Breast epithelium (tissue), 4 donors: Measurements from ENCODE around the gene LAMA3. TPM values are rescaled to one million over a fixed set of nuclear protein-coding genes. Genes with fewer than 3 reads are reported as not detected.

Source experiments
- DNase-seq, 2 donors: peaks; one replicate each; pipeline ENCODE4 v3.0.0-alpha.2; 2019; ENCODE audit warnings: low spot score in 2 of 2
- H3K27ac ChIP-seq, 2 donors: fragments of 200-600 bp; sonication (generic) in 1 of 2; one replicate each; pipeline ENCODE4 v1.5.1; 2016 to 2019; ENCODE audit warnings: mild to moderate bottlenecking in 1 of 2
- H3K27me3 ChIP-seq, 2 donors: fragments of 200-600 bp; sonication (generic) in 1 of 2; one replicate each; pipeline versions ENCODE4 v1.5.1 to v1.6.0; 2017 to 2019; ENCODE audit warnings: control low read depth in 1 of 2, mild to moderate bottlenecking in 1 of 2
- H3K36me3 ChIP-seq: fragments of 200-600 bp; one replicate; pipeline ENCODE4 v1.5.1; 2019
- H3K4me1 ChIP-seq, 2 donors: fragments of 200-600 bp; sonication (generic); one replicate each; pipeline ENCODE4 v1.5.1; 2016 to 2019; ENCODE audit warnings: control low read depth in 1 of 2
- H3K4me3 ChIP-seq, 3 donors: fragments of 200-600 bp; sonication (generic); 1 replicate in 2 of 3; 2 replicates in 1 of 3; pipeline ENCODE4 v1.5.1; 2016 to 2019; ENCODE audit warnings: mild to moderate bottlenecking in 3 of 3, moderate library complexity in 2 of 3
- H3K9me3 ChIP-seq, 2 donors: fragments of 200-600 bp; sonication (generic) in 1 of 2; one replicate each; pipeline ENCODE4 v1.5.1; 2016 to 2019; ENCODE audit warnings: control low read depth in 1 of 2
- POLR2A ChIP-seq: fragments of 450-650 bp; IDR thresholded peaks from one replicate; pipeline ENCODE4 v1.6.1; 2016; ENCODE audit warnings: antibody characterized with exemption, mild to moderate bottlenecking, moderate library complexity
- POLR2AphosphoS5 ChIP-seq, 3 donors: sonication (generic); formaldehyde crosslinking; IDR thresholded peaks; one replicate each; pipeline ENCODE4 v1.6.1; 2017; ENCODE audit warnings: antibody characterized with exemption in 3 of 3
- intact Hi-C: fragments of 100-400 bp; cut with DNase I; formaldehyde crosslinking; loops from one replicate; pipeline ENCODE4 v1.15.1; 2023; ENCODE audit warnings: low total_unique reads
- total RNA-seq, 3 donors: library from RNA; depleted of rRNA; stranded (reverse); fragments of >200 nt; gene quantifications; one replicate each; pipeline ENCODE4 v1.1.0, GENCODE V29; 2016
- TF ChIP-seq, protein P1 (sequence below), 3 donors: fragments of 450-650 bp; IDR thresholded peaks; one replicate each; pipeline ENCODE4 v1.5.1; 2016 to 2017; ENCODE audit warnings: antibody characterized with exemption in 3 of 3, mild to moderate bottlenecking in 3 of 3, moderate library complexity in 3 of 3

The LAMA3 gene
- total RNA-seq, 3 donors from 2014 or later: 43.4 to 173 (median 127) TPM

DNA sequence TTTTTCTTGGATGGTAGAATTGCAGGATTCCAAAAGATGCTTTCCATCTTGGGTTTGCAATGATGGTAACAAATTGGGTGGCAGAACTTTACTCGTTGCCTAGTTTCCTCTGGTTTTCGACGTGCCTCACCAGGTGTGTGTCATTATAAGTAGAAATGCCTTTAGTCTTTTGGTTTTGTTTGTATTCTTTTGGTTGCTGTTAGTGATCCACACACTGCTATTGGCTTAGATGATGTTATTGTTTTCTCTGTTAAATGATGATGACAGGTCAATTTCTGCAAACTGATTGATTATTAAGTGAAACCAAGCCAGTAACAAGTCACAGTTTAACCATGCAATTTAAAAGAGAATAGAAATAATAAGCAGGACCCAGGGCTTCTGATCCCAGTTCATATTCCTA is 6.1 kb upstream of the LAMA3 start:
- DNase-seq: no peak
- H3K27me3 ChIP-seq: no peaks in the 10 kb centered on the region
- no peak overlapping the region for H3K27ac ChIP-seq
- intact Hi-C loops: no loop called here
- no peaks in the 10 kb centered on the region for H3K36me3 ChIP-seq
- TF ChIP-seq, protein P1, sequence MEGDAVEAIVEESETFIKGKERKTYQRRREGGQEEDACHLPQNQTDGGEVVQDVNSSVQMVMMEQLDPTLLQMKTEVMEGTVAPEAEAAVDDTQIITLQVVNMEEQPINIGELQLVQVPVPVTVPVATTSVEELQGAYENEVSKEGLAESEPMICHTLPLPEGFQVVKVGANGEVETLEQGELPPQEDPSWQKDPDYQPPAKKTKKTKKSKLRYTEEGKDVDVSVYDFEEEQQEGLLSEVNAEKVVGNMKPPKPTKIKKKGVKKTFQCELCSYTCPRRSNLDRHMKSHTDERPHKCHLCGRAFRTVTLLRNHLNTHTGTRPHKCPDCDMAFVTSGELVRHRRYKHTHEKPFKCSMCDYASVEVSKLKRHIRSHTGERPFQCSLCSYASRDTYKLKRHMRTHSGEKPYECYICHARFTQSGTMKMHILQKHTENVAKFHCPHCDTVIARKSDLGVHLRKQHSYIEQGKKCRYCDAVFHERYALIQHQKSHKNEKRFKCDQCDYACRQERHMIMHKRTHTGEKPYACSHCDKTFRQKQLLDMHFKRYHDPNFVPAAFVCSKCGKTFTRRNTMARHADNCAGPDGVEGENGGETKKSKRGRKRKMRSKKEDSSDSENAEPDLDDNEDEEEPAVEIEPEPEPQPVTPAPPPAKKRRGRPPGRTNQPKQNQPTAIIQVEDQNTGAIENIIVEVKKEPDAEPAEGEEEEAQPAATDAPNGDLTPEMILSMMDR (IDR thresholded peaks at IDR 0.05): no peak
- TF ChIP-seq POLR2AphosphoS5 (IDR thresholded peaks at IDR 0.05) (no peak), POLR2A (no peak)
- no peaks in the 10 kb centered on the region for H3K9me3 ChIP-seq
- no peaks in the 10 kb centered on the region for H3K4me1 ChIP-seq
- H3K4me3 ChIP-seq: no peak overlapping the region

DNA sequence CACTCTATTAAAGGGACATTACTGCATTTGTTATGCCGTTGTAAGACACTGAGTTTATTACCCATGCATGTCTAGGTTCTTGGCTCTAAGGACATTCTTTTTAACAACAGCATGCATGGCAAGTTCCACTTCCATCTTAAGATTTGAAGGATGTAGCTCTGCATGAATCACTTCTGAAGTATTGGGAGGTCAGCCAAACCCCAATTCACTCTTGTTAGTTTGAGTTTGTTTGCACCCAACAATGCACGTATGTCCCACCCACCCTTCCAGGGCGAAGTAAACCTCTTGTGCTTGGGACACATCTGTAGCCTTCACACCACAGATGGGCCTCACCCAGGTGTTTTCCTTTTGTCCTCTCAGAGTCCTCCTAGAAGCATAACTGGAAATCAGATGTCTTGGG is 5.6 kb upstream of the LAMA3 start:
- intact Hi-C loops: no loop called here
- no peaks in the 10 kb centered on the region for H3K9me3 ChIP-seq
- no peaks in the 10 kb centered on the region for H3K27me3 ChIP-seq
- H3K27ac ChIP-seq: no peak overlapping the region
- no peak for DNase-seq
- H3K4me1 ChIP-seq: peaks cover 0 to 2% of the 10 kb centered on the region in 2 donors
- H3K36me3 ChIP-seq: no peaks in the 10 kb centered on the region
- H3K4me3 ChIP-seq: no peak overlapping the region
- no peak for TF ChIP-seq POLR2AphosphoS5 (IDR thresholded peaks at IDR 0.05)
- TF ChIP-seq POLR2A: no peak
- TF ChIP-seq, protein P1 (IDR thresholded peaks at IDR 0.05): no peak

DNA sequence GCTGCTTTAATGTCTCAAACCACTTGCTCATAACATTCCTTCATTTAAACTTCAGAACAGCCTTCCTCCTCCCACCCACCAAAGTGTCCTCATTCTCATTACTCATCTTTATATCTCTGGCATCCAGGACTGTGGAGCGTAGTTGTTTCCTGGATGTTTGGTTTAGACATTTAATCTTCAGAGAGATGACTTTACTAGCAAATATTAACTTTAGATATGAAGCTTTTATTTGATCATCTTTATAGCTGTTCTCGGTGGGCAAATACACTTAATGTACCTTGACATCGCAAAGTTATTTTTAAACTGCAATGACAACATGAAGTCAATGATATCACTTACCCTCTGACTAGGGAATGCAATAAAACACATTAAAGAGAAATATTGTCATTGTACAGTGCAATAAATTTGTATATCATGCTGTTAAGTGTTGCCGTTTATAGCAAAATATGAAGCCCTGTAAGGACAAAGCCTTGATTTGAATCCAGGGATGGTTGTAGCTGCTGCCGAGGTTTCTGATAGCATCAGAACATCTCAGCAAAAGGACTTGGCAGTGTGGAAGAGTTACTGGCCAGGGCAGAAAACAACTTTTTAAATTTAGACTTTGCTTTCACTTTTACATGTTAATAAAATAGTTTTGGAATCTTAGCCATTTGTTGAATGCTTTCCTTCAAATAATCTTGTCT is 4.6 kb upstream of the LAMA3 start:
- no peaks in the 10 kb centered on the region for H3K36me3 ChIP-seq
- TF ChIP-seq, protein P1 (IDR thresholded peaks at IDR 0.05): no peak
- TF ChIP-seq POLR2AphosphoS5 (IDR thresholded peaks at IDR 0.05) (no peak), POLR2A (no peak)
- DNase-seq: no peak
- peaks cover 0 to 5% of the 10 kb centered on the region in 2 donors for H3K4me1 ChIP-seq
- H3K27me3 ChIP-seq: no peaks in the 10 kb centered on the region
- no peak overlapping the region for H3K27ac ChIP-seq
- peak overlapping the region in 1 of 3 donors; percentile 26 for H3K4me3 ChIP-seq
- intact Hi-C loops: no loop called here
- no peaks in the 10 kb centered on the region for H3K9me3 ChIP-seq

DNA sequence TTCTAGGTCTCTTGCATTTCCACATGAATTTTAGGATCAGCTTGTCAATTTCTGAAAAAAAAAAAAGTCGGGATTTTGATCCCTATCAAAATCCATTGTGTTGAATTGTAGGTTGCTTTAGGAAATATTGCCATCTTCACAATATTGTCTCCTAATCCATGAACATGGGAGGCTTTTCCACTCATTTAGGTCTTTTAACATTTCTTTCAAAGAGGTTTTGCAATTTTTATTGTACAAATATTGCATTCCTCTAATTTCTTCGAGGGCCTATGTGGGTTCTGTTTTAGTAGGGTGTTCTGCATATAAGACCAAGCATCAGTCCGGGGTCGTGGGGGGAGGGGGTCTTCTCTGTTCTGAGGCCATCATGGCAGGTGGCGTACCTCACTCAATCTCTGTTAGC is 725 bp upstream of the LAMA3 start:
- peaks cover 0 to 5% of the 10 kb centered on the region in 2 donors for H3K4me1 ChIP-seq
- H3K4me3 ChIP-seq: peak overlapping the region in 2 of 3 donors; percentile 66 to 82
- TF ChIP-seq POLR2AphosphoS5 (IDR thresholded peaks at IDR 0.05) (no peak), POLR2A (no peak)
- TF ChIP-seq, protein P1 (IDR thresholded peaks at IDR 0.05): no peak
- no peaks in the 10 kb centered on the region for H3K9me3 ChIP-seq
- DNase-seq: no peak
- peak overlapping the region in 1 of 2 donors; percentile 85 for H3K27ac ChIP-seq
- no peaks in the 10 kb centered on the region for H3K36me3 ChIP-seq
- intact Hi-C loops: no loop called here
- no peaks in the 10 kb centered on the region for H3K27me3 ChIP-seq

DNA sequence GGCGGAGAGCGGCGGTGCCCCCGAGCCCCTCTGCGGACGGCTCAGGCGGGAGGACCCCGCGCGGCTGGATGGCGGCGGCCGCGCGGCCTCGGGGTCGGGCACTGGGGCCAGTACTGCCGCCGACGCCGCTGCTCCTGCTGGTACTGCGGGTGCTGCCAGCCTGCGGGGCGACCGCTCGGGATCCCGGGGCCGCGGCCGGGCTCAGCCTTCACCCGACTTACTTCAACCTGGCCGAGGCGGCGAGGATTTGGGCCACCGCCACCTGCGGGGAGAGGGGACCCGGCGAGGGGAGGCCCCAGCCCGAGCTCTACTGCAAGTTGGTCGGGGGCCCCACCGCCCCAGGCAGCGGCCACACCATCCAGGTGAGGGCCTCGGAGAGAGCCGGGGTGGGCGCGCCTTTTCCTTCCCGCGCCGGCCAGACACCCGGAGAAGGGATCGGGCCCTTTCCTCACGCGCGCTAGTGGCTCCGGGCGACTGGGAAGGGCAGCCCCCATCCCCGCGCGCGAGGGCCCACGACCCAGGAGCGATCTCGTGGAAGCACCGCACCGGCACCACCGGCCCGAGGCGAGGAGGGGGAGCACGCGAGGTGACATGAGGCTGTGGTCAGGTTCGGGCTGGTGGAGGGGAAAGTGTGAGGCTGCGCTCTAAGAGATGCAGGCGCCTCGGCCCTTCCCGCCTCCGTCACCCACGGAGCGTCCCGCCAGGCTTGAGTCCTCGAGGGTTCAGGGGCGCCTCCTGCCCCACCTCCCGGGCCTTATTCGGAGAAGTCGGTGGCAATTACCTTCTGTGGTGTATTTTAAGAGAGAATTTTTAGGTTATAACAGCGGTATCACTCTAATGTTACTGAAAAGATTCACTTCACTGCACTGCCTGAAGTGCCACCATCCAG is 607 bp downstream of the LAMA3 start:
- Histone ChIP-seq H3K27me3 (no peaks in the 10 kb centered on the region), H3K27ac (peak overlapping the region; percentile 66 to 85), H3K9me3 (no peaks in the 10 kb centered on the region), H3K36me3 (no peaks in the 10 kb centered on the region), H3K4me3 (peak overlapping the region; percentile 61 to 82 (median 66)), H3K4me1 (peaks cover 0 to 5% of the 10 kb centered on the region in 2 donors)
- TF ChIP-seq POLR2AphosphoS5 (IDR thresholded peaks at IDR 0.05) (no peak), POLR2A (no peak)
- TF ChIP-seq, protein P1 (IDR thresholded peaks at IDR 0.05): no peak
- DNase-seq: peak in 1 of 2 donors; percentile 56
- intact Hi-C loops: loop anchor here (10.0 kb wide), 1 partner anchor 185 kb away; the partner anchor contains the start of gene RMC1
